ENCODE data around the gene DCLK3. TPM values are rescaled to one million over a fixed set of nuclear protein-coding genes. Genes with fewer than 3 reads are reported as not detected.

Gene DCLK3
- not detected in 2 replicates for total RNA-seq (2014; rRNA removed; shearing (Covaris generic))

- no peak for DNase-seq (ENCODE audit: low spot score)
- in situ Hi-C loops (cut with HindIII; ENCODE audit: low sequenced_read_pairs) = no loop called here
These were observed at the start of gene DCLK3 for GRCh38 chr3:36763850-36764703. DCLK3 (minus strand) TSS chr3:36764553; CDS start chr3:36764263, 290 bp downstream.

DNA sequence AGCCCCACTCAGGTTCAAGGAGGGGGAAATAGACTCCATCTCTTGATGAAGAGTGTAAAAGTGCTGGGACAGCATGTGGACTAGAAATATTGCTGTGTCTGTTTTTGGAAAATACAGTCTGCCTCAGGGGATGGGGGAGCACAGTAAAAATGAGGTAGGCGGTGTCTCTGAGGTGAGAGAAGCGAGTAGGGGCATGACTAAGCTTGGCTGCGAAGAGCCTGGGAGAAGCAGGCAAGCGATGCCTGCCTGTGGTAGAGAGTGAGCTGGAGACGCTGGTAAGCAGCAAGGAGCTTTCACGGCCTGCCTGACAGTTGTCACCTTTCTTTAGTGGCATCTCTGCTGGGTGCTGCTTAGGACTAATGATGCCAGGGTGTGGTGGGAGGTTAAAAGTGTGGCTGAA, 49.0 kb upstream of the DCLK3 start:
- no peak for DNase-seq (ENCODE audit: low spot score)
- in situ Hi-C loops (cut with HindIII; ENCODE audit: low sequenced_read_pairs) = no loop called here

GRCh38 chr3:36812240-36812639, 47.9 kb upstream of the DCLK3 start:
- no peak for DNase-seq (ENCODE audit: low spot score)
- in situ Hi-C loops (cut with HindIII; ENCODE audit: low sequenced_read_pairs) = no loop called here

DNA sequence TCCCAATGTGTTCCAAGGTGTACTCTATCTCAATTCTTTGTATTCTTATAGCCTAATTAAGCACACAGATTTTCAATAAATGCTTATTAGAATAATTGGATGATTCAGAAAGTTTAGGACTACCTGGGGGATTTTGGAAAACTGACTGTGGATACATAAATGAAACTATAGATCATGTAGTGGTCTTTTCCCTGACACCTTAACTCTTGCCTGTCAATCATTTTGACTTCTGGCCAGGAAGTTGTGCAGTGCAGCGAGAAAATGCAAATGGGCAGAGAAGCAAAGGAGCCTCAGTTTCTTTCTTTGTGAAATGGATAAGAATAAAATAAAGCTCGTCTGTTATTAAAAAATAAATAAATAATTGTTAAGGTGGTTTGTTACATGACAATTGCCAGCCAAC, 47.4 kb upstream of the DCLK3 start:
- DNase-seq (ENCODE audit: low spot score) = no peak
- in situ Hi-C loops (cut with HindIII; ENCODE audit: low sequenced_read_pairs) = no loop called here

- in situ Hi-C loops (cut with HindIII; ENCODE audit: low sequenced_read_pairs) = no loop called here
- no peak for DNase-seq (ENCODE audit: low spot score)
These were observed 40.1 kb upstream of the DCLK3 start for GRCh38 chr3:36804295-36805055.

GRCh38 chr3:36803091-36803791, 38.9 kb upstream of the DCLK3 start:
- no peak for DNase-seq (ENCODE audit: low spot score)
- in situ Hi-C loops (cut with HindIII; ENCODE audit: low sequenced_read_pairs) = no loop called here

DNA sequence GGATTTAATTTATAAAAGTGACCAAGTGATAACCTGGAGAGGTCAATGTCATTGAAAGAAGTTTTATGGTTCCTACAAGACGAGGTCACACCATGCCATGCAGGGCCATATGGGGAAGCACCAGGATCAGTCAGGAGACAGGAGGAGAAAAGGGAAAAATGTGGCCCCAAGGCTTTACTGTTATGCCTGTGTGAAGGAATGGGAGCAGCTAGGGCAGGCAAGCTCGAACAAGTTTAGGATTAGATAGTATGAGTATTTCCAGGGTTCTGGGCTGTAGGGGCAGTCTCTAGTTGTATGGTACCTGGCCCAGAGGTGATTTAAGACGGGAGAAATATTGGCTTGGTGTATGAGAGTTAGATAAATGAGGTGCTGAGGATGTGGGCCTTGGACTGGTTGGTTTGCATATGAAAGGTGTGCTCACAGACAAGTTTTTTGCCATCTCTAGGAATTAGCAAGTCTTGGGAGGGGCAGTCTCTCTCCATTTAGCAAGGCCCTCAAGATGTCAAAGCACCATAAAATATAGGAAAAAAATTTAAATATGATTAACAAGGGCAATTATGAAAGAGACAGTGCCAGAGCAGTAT, 36.3 kb upstream of the DCLK3 start:
- no peak for DNase-seq (ENCODE audit: low spot score)
- in situ Hi-C loops (cut with HindIII; ENCODE audit: low sequenced_read_pairs) = no loop called here

GRCh38 chr3:36796881-36797280, 32.5 kb upstream of the DCLK3 start:
- in situ Hi-C loops (cut with HindIII; ENCODE audit: low sequenced_read_pairs) = no loop called here
- DNase-seq (ENCODE audit: low spot score) = no peak

- in situ Hi-C loops (cut with HindIII; ENCODE audit: low sequenced_read_pairs) = no loop called here
These were observed 31.8 kb upstream of the DCLK3 start for GRCh38 chr3:36796161-36796560.

DNA sequence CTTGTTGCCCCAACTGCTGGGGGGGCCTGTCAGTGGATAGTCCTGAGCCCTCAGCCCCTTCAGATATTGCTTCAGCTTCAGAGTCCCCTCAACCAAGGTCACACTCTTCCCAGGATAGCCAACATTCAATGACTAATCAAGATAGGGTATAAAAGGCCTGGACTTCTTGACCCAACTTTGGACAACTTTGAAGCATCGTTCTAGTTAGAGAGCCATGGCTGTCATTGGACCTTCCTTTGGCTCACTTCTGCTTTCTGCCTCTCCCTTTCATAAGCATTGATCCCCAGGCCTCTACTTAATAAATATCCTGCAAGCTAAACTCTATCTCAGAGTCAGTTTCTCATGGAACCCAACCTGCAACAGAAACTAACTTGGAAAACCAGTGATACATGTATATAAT, 31.3 kb upstream of the DCLK3 start:
- in situ Hi-C loops (cut with HindIII; ENCODE audit: low sequenced_read_pairs) = no loop called here
- no peak for DNase-seq (ENCODE audit: low spot score)

More at GRCh38 chr3:36796161-36796560, 31.8 kb upstream of the DCLK3 start:
- no peak for DNase-seq (ENCODE audit: low spot score)

DNA sequence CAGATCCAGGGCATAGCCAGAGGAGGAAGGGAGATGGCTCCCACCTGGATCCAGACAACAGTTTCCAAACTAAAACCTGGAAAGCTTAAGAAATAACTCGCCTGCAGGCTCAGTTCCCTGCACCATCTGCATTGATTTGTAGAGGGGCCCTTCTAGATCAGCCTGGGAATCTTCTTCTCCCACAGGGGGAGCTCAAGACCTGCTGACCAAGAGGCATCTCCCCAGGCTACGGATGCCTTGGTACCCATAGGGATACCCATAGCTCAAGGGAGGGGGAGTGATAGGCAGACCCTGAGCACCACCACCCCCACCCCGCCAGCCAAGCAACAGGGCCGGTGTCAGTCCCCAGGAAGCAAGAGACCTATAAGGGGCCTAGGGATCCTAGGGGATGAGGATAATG, 28.0 kb upstream of the DCLK3 start:
- DNase-seq (ENCODE audit: low spot score) = no peak
- in situ Hi-C loops (cut with HindIII; ENCODE audit: low sequenced_read_pairs) = no loop called here

DNA sequence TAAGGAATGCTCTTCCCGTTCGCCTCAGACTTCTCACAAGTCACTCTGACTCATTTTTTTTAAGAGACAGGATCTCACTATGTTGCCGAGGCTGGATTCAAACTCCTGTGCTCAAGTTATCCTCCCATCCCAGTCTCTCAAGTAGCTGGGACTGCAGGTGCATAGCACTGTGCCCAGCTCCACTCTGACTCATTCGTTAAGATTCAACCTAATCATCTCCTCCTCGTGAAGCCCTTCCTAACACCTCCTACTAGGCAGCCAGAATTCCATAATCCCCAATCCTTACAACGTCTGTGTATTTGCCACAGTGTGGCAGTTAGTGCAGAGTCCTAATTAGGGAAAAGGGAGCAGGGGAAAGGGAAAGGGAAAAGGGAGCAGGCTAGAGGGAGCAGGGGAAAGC, 26.4 kb upstream of the DCLK3 start:
- no peak for DNase-seq (ENCODE audit: low spot score)
- in situ Hi-C loops (cut with HindIII; ENCODE audit: low sequenced_read_pairs) = no loop called here

DNA sequence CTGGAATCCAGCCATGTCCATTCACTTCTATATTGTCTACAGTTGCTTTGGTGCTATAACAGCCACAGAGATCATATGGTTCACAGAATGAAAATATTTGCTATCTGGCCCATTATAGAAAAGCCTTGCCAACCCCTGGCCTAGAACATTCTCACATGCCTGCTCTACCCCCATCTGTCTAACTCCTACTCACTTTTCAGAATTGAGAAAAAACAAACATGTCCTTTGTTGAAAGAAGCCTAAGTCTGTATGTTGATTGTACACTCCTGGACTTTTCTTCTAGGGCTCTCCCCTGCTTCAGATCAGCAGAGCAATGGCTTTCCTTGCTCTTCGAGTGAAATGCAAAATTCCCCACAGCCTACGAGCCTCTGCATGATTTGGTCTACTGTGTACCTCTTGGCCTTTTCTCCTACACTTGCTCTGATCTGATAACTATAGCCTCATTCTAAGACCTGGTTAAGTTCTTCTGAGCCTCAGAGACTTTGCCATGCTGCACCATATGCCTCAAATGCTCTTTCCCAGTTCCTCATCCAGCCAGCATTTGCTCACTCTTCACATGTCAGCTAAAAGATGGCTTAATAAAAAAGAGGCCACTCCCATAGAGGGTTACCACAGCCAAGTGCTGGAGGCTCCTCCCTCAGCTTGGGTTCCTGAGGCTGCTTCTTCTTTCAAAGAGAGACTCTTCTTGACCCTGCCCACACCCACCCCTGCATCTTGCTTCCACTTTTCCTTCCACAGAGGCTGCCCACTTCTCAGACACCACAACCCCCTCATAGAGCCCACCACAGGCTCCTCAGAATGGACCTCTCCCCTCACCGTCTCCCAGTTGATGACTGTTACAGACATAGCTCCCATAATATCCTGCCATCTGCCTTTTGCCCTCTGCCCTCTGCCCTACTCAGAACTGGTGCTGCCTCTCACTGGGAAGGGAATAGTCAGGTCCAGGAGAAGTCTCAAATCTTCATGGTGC, 22.9 kb upstream of the DCLK3 start:
- no peak for DNase-seq (ENCODE audit: low spot score)

GRCh38 chr3:36784138-36784635, 19.8 kb upstream of the DCLK3 start:
- no peak for DNase-seq (ENCODE audit: low spot score)
- in situ Hi-C loops (cut with HindIII; ENCODE audit: low sequenced_read_pairs) = no loop called here

More for the DNA sequence above, 22.9 kb upstream of the DCLK3 start:
- in situ Hi-C loops (cut with HindIII; ENCODE audit: low sequenced_read_pairs) = no loop called here

GRCh38 chr3:36777424-36778218, 13.3 kb upstream of the DCLK3 start:
- DNase-seq (ENCODE audit: low spot score) = no peak
- in situ Hi-C loops (cut with HindIII; ENCODE audit: low sequenced_read_pairs) = no loop called here

- in situ Hi-C loops (cut with HindIII; ENCODE audit: low sequenced_read_pairs) = no loop called here
- no peak for DNase-seq (ENCODE audit: low spot score)
These were observed 12.1 kb upstream of the DCLK3 start for GRCh38 chr3:36776436-36776835.

GRCh38 chr3:36774052-36774451, 9.7 kb upstream of the DCLK3 start:
- in situ Hi-C loops (cut with HindIII; ENCODE audit: low sequenced_read_pairs) = no loop called here
- DNase-seq (ENCODE audit: low spot score) = no peak

All from G401 (cell line).